ENCODE measurements around the gene EARS2.
A peak's percentile ranks its signal among the peaks of the same experiment; 100 is the strongest.

- peak; percentile 87 to 98 (median 92) for TF ChIP-seq CTCF (IDR thresholded peaks at IDR 0.05; ENCODE audit: control extremely low read depth in 1 of 3, insufficient read depth in 1 of 3, low read depth in 1 of 3, low read length in 3 of 3)
- TF ChIP-seq POLR2A (IDR thresholded peaks at IDR 0.05; ENCODE audit: control extremely low read depth in 1 of 2, low read depth in 2 of 2, low read length in 2 of 2): peak in 1 of 2 experiments; percentile 72; a peak in 1 of 3 replicates
- TF ChIP-seq EZH2 (IDR thresholded peaks at IDR 0.05; ENCODE audit: low read depth, low read length, severe bottlenecking): no peak
- peak in 1 of 2 experiments; percentile 72; a peak in 1 of 3 replicates for TF ChIP-seq EP300 (IDR thresholded peaks at IDR 0.05; ENCODE audit: borderline replicate concordance in 1 of 2, low read depth in 2 of 2, low read length in 2 of 2)
- no peak for TF ChIP-seq BCL11A (IDR thresholded peaks at IDR 0.05; ENCODE audit: low read depth in 2 of 2, low read length in 2 of 2)
- TF ChIP-seq SIN3A (conservative IDR thresholded peaks at IDR 0.05 in 1 of 2, IDR thresholded peaks at IDR 0.05 in 1 of 2; ENCODE audit: low read depth in 1 of 2, low read length in 2 of 2): peak in 1 of 2 experiments; percentile 74; a peak in 1 of 4 replicates
- TF ChIP-seq BACH1 (IDR thresholded peaks at IDR 0.05; ENCODE audit: low read length): no peak
- TF ChIP-seq HDAC6 (IDR thresholded peaks at IDR 0.05; ENCODE audit: low read depth, low read length): no peak
- TF ChIP-seq TEAD4 (IDR thresholded peaks at IDR 0.05; ENCODE audit: low read depth, low read length): no peak
- peak; percentile 63 for TF ChIP-seq POLR2AphosphoS5 (IDR thresholded peaks at IDR 0.05; ENCODE audit: low read depth, low read length)
- TF ChIP-seq NRF1 (IDR thresholded peaks at IDR 0.05; ENCODE audit: low read depth, low read length): 0 out of 2 replicates have a peak, but pooled peaks have one; percentile 8
- TF ChIP-seq MAFK (IDR thresholded peaks at IDR 0.05; ENCODE audit: low read depth, low read length): no peak
Measured at GRCh38 chr16:23595951-23596720, 39.0 kb upstream of the EARS2 start, which contains the start of gene NDUFAB1.
